IPS-NIHi11 (cell line): ENCODE results near the gene ITPR2.
"Not testable (repeated sequence)": the region's sequence is repeated elsewhere in the genome, so short reads cannot be mapped to it uniquely, and the experiment has no call there.

ENCODE experiments used
- DNase-seq: peaks from one replicate; pipeline ENCODE4 v3.0.0; 2012; ENCODE audit warnings: mixed read lengths, low spot score

Gene ITPR2

DNA sequence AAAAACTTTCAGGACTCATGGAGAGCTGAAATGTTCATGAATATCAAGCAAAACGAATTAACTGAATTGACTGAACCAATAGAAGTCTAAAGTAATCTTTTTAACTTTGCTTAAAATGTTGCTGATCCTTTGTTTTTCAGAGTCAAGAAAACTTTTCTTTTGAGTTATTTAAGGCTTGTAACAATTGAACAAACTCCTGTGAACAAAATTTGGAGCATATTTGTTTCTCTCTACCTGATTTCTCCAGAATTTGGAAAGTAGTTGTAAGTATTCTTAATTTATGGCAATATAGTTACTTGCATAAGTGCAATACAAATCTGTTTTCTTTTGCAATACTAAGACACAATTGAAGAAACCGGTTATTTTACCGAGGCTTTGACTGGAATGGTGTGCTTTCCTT, 77.6 kb downstream of the ITPR2 start:
- not testable (repeated sequence) for DNase-seq

DNA sequence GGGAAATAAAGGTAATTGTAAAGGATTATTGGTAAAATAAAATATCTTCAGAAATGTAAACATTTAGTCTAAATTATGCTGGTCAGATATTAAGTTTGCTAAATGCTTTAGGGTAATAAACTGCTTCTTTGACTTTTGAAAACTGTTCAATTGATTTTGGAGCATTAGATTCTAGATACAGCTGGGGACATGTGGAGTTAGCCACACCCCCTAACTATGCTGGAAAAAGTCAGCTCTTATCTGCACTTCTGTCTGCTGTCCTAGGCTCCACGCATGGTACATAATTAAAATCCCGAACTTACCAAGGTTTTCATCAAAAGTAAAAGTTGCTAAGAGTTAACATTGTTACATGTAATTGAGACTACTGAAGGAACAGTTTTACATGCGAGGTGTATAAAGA, 78.8 kb downstream of the ITPR2 start:
- DNase-seq: no peak

DNA sequence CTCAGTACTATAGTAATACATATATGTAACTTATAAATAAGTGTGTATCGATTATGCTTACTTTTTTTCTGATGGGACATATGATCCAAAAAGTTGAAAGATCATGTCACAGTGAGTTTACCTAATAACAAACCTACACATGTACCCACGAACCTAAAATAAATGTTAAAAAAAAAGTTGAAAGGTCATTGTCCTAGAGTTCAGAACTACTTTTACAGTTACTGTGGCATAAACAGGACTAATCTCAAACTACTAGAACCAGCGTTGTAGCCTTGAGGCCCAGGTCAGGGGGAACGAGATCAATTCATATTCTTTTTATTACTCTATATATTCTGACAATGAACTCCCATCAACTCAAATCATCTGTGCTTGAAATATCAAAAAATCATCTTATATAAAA, 81.8 kb downstream of the ITPR2 start:
- DNase-seq: no peak

DNA sequence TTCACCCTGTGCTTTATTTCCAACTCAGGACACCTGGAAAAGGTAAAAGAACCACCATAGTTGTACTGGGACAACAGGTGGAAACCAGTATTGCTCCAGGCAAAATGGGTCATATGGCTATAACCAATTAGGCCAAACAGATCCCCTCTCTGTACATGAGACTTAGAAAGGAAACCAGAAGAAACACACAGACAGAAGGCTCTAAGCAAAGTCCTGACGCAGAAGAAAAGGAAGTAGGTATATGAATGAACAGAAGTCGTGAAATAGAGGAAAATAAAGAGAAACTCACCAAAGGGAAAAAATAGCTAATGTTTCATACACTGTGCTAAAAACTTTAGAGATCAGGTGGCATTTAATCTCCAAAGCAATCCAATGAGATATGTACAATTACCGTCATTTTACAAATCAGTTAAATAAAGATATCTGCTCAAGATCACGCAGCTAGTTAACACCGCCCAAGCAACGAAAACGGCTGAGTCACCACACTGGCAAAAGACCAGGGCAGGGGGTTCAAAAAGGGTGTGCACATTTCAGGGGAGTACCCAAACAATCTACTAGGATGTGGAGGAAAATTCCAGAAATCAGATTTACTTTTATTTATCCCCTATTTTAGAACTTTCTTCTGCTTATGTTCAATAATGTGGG, 82.3 kb downstream of the ITPR2 start:
- no peak for DNase-seq

DNA sequence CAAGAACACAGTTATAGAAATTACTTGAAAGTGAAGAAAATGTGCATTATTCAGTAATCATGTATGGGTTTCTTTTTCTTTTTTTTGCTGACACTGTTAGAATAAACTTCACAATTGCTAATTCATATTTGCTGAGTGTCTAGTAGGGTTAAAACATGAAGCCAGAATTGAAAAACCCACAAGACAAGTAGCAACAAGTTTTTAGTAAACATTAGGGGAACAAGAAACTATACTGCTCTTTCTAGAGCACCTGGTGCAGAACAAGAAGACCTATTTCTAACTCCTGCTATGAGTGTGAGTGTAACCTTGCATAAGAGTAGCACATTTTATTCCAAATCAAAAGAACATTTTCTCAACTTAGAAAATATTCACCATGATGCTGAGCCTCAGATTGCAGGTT, 83.2 kb downstream of the ITPR2 start:
- DNase-seq: no peak

DNA sequence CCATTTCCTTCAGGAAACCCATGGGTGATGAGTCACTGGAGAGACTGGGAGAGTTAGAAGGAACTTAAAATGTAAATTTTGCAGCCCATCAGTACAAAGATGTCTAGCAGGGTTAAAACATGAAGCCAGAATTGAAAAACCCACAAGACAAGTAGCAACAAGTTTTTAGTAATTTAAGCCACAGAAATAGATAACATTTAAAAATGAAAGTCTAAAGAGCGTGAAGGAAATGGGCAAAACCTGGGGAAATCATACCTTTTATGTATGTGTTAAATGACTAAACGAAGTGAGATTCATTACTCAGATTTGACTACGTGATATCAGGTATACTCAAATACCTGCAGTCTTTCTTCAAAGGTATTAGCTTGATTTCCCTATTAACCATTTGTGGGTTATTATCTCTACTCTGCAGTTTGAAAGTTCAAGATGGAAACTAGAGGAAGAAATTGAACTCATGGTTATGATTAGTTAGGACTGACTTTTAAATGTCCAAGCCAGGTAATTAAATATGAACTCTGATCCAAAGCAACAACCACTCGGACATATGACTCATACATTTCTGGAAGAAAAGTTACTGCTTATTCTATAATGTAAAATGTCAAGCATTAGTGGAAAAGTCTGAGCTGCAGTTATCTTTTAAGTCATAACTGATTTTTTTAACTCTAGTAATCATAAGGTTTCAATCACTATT, 84.1 kb downstream of the ITPR2 start:
- no peak for DNase-seq

DNA sequence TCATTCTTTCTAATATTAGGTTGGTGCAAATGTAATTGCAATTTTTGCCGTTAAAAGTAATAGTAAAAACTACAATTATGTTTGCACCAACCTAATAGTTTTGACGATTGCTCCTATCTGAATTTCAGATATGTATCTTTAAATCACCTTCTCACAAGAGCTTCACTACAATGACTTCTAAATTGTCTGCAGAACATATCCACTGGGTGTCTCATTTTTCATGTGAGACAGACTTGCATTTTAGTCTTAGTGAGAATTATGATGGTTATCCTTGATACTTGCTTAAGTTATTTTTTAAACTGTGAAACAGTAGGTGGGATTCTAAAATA, 84.6 kb downstream of the ITPR2 start:
- DNase-seq: no peak

DNA sequence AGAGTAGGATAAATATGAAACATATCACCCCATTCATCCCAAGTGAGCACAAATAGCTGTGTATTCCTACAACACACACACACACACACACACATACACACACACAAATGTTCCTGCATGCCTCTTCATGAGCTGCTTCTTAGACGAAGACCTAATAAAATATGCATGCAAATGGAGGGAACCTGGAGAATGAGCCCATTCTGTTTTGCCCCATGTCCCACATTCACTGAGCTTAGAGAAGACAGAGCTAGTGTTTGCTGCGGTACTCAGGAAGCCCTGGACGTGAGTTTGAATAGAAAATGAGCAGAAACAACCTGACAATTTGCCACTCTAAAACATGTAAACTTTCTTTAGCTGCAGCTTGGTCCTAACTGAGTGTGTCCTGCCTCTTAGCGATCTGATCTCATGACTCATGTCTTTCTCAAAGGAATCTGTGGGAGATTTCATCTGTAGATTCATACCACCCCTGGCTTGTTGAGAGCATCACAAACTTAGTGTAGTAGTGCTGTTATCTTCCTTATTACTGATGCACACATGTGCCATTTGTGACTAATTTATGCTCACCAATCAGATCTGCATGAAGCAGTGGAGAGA, 86.8 kb downstream of the ITPR2 start:
- no peak for DNase-seq

DNA sequence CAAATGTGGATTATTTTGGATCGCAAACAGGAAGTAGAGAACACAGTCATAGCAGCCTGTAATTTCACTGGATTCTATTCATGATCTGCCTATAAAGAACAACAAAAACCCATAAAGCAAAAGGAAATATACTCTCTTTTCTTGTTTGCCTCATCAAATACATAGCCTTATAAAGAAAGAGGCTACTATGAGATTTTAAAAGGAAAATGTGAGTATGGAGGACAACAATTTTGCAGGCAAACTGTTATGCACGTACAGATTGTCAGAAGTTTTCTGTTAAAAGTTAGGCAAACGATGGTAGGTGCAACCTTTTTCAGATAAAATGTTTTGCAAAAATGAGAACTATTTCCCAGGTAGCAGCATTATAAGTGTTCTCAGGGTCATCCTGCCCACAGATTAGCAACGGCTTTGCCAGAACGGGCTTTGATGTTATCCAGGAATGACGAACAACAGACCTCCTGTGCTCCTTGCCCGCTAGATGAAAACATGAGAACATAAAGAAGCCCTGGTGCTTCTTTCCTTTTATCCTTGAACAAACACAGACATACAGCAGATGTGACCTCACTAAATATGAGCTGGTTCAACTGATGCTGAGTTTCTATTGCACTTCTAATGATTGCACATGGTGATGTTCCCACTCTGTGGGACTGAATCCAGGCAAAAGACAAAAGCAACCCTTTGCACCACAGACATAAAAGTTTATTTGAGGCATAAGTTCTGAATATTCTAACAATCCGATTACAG, 88.1 kb downstream of the ITPR2 start:
- no peak for DNase-seq

DNA sequence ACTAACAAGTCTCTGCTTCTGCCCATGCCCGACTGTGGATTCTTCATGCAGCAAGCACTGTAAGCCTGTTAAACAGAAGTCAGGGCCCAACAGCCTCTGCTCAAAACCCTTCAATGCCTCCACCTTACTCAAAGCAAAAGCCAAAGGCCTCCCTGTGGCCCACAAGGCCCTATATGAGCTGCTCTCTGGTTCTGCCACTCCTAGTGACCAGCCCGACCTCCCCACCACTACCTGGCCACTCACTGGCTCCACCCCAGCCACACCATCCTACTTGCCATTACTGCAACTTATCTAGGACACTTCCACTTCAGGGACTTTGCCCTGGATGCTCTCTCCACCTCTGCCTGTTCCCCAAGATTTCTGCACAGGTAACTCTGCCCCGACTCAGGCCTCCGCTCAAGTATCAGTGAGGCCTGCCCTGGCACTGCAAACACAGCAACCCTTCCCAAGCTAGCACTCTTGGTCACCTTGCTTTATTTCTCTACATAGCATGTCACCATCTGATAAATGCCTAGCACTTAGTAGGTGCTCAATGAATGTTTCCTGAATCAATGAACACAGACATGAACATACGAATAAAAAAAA, 88.9 kb downstream of the ITPR2 start:
- no peak for DNase-seq

DNA sequence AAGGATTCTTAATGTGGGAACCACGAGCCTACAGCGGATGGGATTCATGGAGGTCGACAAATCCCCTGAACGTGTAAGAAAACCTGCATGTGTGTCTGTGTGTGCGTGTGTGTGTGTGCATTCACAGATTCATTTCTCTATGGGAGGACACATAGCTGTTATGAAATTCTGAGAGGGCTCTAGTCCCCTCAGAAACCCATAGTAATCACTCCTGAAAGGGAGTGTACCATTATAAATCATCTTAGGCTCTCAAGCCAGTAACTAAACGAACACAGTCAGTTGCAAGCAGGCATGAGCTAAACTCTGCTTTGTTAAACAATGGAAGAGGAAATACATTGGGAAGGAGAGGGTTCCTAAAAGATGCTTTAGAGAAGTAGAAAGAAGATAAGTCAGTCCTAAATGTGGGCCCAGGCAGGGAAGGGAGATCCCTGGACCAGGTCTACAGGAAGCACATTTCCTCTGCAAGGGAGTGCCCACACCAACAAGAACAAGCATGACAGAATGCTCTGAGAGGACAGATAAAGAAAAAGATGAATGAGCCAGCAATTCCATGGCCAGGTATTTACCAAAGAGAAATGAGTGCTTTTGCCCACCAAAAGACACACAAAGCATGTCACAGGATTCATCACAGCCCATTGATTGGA, 91.3 kb downstream of the ITPR2 start:
- DNase-seq: no peak

DNA sequence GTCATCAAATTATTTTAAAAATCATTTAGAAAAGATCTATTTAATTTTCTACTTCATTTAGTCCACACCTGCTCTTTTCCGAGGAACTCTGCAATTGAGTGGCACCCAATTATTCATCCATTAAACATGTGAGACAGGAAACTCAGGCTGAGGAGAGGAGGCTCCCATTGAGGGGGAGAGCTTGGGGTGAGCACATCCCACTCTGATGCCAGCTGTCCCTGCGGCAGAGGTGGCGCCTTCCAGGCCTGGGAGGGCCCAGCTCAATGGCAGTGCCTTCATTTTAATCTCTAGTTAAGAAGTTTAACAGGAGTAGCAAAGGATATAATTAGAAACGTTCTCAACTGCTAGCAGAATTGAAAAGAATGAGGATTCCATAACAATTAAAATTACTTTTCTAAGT, 92.0 kb downstream of the ITPR2 start:
- DNase-seq: no peak

DNA sequence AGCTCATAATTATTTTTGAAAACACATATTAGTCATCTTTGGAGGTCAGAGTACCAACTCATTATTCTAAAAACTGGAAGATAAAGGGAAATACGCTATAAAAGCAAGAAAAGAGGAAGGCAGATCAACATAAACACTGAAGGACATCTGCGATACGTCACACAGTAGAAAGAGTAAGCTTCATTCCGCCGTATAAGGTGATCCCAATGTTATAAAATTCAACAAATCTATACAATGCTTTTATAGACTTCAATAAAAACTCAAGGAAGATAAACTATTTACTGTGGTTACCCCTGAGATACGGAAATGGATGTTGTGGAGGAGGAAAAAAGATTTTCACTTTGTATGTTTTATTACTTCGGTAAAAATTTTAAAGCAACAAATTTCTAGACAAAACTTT, 92.6 kb downstream of the ITPR2 start:
- DNase-seq: no peak

DNA sequence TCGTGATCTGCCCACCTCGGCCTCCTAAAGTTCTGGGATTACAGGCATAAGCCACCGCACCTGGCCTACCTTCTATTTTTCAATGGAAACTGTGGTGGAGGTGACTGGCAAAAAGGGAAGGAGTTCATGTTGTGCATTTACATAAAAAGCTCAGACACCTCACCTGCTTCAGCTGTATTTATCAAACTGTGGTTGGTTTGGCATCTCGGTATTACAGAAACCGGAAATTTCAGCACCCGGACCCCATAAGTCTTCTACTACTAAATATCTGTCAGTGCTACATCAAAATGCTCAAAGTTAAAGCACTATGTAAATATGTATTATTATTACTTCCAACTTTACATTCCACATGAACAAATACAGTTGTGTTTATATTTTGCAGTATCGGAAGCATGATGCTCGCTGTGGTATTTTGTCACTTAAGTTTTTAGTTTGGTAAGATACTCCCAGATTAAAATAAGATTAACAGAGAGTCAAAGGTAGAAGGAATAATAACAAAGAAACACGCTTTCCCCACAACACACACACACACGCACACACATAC, 95.4 kb downstream of the ITPR2 start:
- no peak for DNase-seq

DNA sequence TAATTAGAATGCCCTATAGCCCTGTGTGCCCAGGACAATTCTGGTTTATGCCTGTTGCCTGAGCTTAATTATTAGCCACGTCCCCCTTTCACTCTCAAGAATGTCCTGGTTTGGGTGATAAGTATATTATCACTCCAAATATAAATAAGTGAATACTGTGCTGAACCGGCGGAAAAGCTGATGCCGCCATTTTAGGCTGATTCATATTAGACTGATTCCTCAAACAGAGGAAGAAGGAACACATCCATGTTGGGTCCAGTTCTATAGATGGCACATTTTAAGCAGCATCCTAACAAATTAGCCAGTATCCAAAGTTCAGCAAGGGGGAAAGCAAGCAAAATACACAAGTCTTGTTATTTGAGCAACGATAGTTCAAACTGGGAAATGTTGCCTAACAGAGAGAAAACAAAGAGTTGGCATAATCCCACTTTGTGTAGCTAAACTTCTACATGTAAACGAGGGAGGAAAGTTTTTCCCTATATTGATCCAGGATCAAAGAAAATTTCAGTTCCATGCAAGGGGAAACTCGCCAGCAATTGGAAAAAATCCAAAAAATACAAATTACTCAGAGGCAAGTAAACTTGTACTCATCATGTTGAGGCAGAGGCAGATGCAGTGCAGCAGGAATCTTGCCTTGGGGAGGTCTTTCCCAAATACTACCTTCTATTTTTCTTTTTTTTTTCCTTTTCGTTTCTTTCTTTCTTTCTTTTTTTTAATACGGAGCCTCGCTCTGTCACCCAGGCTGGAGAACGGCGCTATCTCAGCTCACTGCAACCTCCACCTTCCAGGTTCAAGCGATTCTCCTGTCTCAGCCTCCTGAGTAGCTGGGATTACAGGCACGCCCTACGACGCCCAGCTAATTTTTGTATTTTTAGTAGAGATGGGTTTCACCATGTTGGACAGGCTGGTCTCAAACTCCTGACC, 96.2 kb downstream of the ITPR2 start:
- no peak for DNase-seq

DNA sequence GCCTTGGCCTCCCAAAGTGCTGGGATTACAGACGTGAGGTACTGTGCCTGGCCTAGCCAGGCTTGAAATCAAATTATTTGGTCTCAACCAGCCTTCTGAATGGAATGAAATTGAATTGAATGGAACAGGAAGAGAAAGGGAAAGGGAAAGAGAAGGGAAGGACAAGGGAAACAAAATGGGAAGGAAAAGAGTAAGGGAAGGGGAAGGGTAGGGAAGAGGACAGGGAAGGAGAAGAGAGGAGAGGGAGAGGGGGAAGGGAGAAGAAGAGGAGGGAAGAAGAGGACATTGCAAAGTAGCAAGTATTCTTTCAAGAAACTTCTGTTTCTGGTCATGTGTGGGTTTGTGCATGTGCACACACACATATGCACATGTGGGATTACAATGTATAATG, 97.8 kb downstream of the ITPR2 start:
- DNase-seq: no peak

DNA sequence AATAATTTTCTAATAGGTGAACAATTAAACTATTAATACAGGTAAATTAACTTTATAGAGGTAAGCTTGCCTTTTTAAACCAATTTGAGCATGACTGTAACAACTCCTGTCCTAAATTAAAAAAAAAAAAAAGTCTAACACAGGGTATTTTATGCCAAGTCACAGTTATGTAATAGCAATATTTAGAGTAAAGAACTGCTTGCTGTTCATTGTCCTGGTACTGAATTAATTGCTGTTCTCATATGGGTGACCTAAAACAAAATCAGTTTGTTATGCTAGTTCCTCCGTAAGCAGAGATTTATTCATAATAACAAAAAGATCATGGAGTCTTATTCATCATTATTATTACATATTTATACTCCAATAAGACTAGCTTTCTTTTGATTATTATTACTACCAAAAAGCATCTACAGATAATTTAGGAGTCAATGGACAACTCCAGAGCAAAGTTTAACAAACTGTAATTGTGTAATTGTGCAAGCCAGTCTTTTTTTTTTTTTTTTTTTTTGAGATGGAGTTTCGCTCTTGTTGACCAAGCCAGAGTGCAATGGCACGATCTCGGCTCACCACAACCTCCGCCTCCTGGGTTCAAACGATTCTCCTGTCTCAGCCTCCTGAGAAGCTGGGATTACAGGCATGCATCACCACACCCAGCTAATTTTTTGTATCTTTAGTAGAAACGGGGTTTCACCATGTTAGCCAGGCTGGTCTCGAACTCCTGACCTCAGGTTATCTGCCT, 98.3 kb downstream of the ITPR2 start:
- DNase-seq: no peak

DNA sequence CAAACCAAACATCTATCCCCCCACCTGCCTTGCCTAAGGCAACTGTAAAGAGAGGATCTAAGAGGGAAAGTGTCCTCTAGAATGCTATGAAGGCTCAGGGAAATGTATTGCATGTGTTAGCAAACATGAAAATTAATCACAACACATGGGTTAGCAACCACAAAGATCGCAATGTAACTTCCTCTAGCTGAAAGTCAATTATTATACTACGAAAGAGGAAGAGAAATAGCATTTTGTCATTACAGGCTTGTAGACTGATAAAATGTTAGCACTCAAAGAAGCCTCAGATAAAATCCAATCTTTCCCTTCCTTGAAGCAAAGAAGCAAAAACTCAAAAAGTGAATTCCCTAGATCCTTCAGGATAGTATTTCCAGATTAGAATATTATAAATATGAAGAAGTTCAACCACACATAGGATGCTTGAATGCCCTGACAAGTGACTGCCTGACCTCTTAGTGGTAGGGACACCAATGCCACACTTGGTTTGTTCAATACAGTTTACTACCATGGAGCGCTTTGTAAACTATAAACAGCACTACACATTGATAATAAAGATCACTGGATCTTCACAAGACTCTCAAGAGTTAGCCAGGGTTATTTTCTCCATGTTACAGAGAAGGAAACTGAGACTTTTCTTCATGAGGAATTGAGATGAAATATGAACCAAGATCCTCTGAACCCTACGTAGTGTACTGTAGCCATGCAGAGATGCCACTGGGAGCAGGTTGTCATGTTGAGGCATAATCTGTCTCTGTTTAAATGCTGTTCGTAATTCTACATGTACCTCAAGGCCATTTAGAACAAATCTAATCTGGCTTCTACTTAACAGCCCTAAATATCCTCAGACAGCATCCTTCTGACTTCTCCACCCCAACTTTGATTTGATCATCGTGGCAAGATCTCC, 100.7 kb downstream of the ITPR2 start:
- DNase-seq: no peak
